ENCODE measurements around the gene SELPLG. TPM values are rescaled to one million over a fixed set of nuclear protein-coding genes. Genes with fewer than 3 reads are reported as not detected.

Gene SELPLG
- total RNA-seq, 2 experiments from 2014 or later = 26.8 to 28.8 TPM

- CTCF ChIA-PET = interaction anchor here (0.6 to 8.0 kb wide), 7 partner anchors 12 to 954 kb away, joined by 3 to 81 read pairs (median 4); partner anchors contain the start of genes ISCU and SART3
- POLR2A ChIA-PET = interaction anchor here (1.1 to 2.6 kb wide), 3 partner anchors 12 to 71 kb away, joined by 3 to 11 read pairs (median 9); partner anchors contain the start of gene ISCU
Observed at GRCh38 chr12:108629824-108630476, 3.7 kb downstream of the SELPLG start.

GRCh38 chr12:108629151-108629550, 4.5 kb downstream of the SELPLG start:
- ChIA-PET POLR2A (interaction anchor here (1.9 to 2.6 kb wide), 3 partner anchors 61 to 70 kb away, joined by 5 to 11 read pairs (median 9); partner anchors contain the start of gene ISCU), CTCF (interaction anchor here (3.4 to 8.0 kb wide), 2 partner anchors 11 to 66 kb away, joined by 17 to 81 read pairs; partner anchors contain the start of gene ISCU)

- CTCF ChIA-PET = interaction anchor here (1.1 to 8.0 kb wide), 7 partner anchors 9 to 211 kb away, joined by 3 to 81 read pairs (median 5); partner anchors contain the start of gene ISCU
- POLR2A ChIA-PET = interaction anchor here (0.6 to 2.6 kb wide), 9 partner anchors 8 to 485 kb away, joined by 3 to 11 read pairs (median 5); partner anchors contain the start of genes ISCU and SART3
Observed at GRCh38 chr12:108627134-108627920, 6.4 kb downstream of the SELPLG start.

- ChIA-PET CTCF (no interaction called here), POLR2A (no interaction called here)
Observed at GRCh38 chr12:108625228-108625627, 8.5 kb downstream of the SELPLG start.

GRCh38 chr12:108623577-108623976, 10.1 kb downstream of the SELPLG start:
- ChIA-PET POLR2A (interaction anchor here (0.8 kb wide), 1 partner anchor 27 kb away, joined by 11 read pairs; no protein-coding TSS in a partner anchor), CTCF (no interaction called here)

GRCh38 chr12:108622921-108623514, 10.7 kb downstream of the SELPLG start:
- POLR2A ChIA-PET = no interaction called here
- CTCF ChIA-PET = interaction anchor here (8.4 kb wide), 1 partner anchor 56 kb away, joined by 129 read pairs; no protein-coding TSS in a partner anchor

- ChIA-PET POLR2A (no interaction called here), CTCF (interaction anchor here (0.8 to 8.4 kb wide), 3 partner anchors 55 to 63 kb away, joined by 3 to 129 read pairs (median 6); partner anchors contain the start of gene ISCU)
Observed at GRCh38 chr12:108622421-108622820, 11.3 kb downstream of the SELPLG start.

- ChIA-PET POLR2A (interaction anchor here (0.7 to 1.1 kb wide), 3 partner anchors 10 to 59 kb away, joined by 3 read pairs; partner anchors contain the start of gene ISCU), CTCF (interaction anchor here (1.6 to 8.4 kb wide), 2 partner anchors 54 to 59 kb away, joined by 4 to 129 read pairs; partner anchors contain the start of gene ISCU)
Observed at GRCh38 chr12:108621161-108621560, 12.5 kb downstream of the SELPLG start.

GRCh38 chr12:108620236-108620879, 13.3 kb downstream of the SELPLG start:
- CTCF ChIA-PET = interaction anchor here (1.6 to 8.4 kb wide), 3 partner anchors 9 to 58 kb away, joined by 4 to 129 read pairs (median 81); partner anchors contain the start of genes ISCU and SELPLG
- POLR2A ChIA-PET = interaction anchor here (0.6 to 1.4 kb wide), 4 partner anchors 13 to 58 kb away, joined by 3 to 6 read pairs (median 3); partner anchors contain the start of gene ISCU

GRCh38 chr12:108619369-108620160, 14.1 kb downstream of the SELPLG start:
- CTCF ChIA-PET = interaction anchor here (0.7 to 8.4 kb wide), 7 partner anchors 10 to 184 kb away, joined by 3 to 129 read pairs (median 9); partner anchors contain the start of genes ISCU and SELPLG
- POLR2A ChIA-PET = interaction anchor here (0.6 to 4.0 kb wide), 4 partner anchors 8 to 58 kb away, joined by 3 to 36 read pairs (median 4); partner anchors contain the start of genes ISCU and SART3

GRCh38 chr12:108618953-108619274, 14.8 kb downstream of the SELPLG start:
- POLR2A ChIA-PET = interaction anchor here (1.1 to 4.0 kb wide), 3 partner anchors 9 to 57 kb away, joined by 3 to 36 read pairs (median 3); partner anchors contain the start of genes ISCU and SART3
- CTCF ChIA-PET = interaction anchor here (0.7 to 8.4 kb wide), 14 partner anchors 11 to 185 kb away, joined by 3 to 129 read pairs (median 8); partner anchors contain the start of genes ISCU, SART3 and SELPLG

- ChIA-PET CTCF (interaction anchor here (0.6 to 8.4 kb wide), 26 partner anchors 11 to 1711 kb away, joined by 3 to 129 read pairs (median 4); partner anchors contain the start of genes ISCU, SART3 and SELPLG), POLR2A (interaction anchor here (0.6 to 4.0 kb wide), 10 partner anchors 10 to 71 kb away, joined by 3 to 36 read pairs (median 6); partner anchors contain the start of genes ISCU, SART3 and SELPLG)
Observed at GRCh38 chr12:108618079-108618952, 15.4 kb downstream of the SELPLG start.

GRCh38 chr12:108616941-108617858, 16.5 kb downstream of the SELPLG start:
- ChIA-PET POLR2A (interaction anchor here (0.6 to 4.0 kb wide), 11 partner anchors 11 to 74 kb away, joined by 3 to 36 read pairs (median 5); partner anchors contain the start of genes ISCU, SART3 and SELPLG), CTCF (interaction anchor here (0.6 to 8.4 kb wide), 20 partner anchors 10 to 476 kb away, joined by 3 to 129 read pairs (median 4); partner anchors contain the start of genes ALKBH2, ISCU, SART3 and SELPLG)

- ChIA-PET POLR2A (interaction anchor here (1.1 to 4.0 kb wide), 6 partner anchors 19 to 74 kb away, joined by 3 to 36 read pairs (median 6); partner anchors contain the start of genes ISCU and SART3), CTCF (interaction anchor here (0.9 to 8.4 kb wide), 7 partner anchors 13 to 477 kb away, joined by 3 to 129 read pairs (median 33); partner anchors contain the start of genes ALKBH2, ISCU, SART3 and SELPLG)
Observed at GRCh38 chr12:108616359-108616758, 17.3 kb downstream of the SELPLG start.

- ChIA-PET POLR2A (interaction anchor here (1.8 to 4.0 kb wide), 2 partner anchors 54 to 75 kb away, joined by 3 to 36 read pairs; partner anchors contain the start of genes ISCU and SART3), CTCF (interaction anchor here (0.9 to 8.4 kb wide), 3 partner anchors 14 to 55 kb away, joined by 3 to 129 read pairs (median 50); partner anchors contain the start of genes ISCU and SART3)
Observed at GRCh38 chr12:108615918-108616317, 17.8 kb downstream of the SELPLG start.

All from activated CD8-positive, alpha-beta memory T cell treated with anti-CD3 and anti-CD28 coated beads for 36 hours (primary cell).